ENCODE results near the gene GALNT16.

GRCh38 chr14:69316449-69317101 is 56.6 kb downstream of the GALNT16 start:
- TF ChIP-seq CTCF (IDR thresholded peaks at IDR 0.05), result no peak
- no peak for TF ChIP-seq POLR2A (IDR thresholded peaks at IDR 0.05)
- no peak for TF ChIP-seq EP300 (IDR thresholded peaks at IDR 0.05; ENCODE audit: low read depth)

Measured in transverse colon (tissue), 3 donors.